Osteocyte (in vitro differentiated cells): ENCODE measurements around the gene SYCP2L. TPM values are rescaled to one million over a fixed set of nuclear protein-coding genes. Genes with fewer than 3 reads are reported as not detected.
A peak's percentile ranks its signal among the peaks of the same experiment; 100 is the strongest.
"Not testable (repeated sequence)": the region's sequence is repeated elsewhere in the genome, so short reads cannot be mapped to it uniquely, and the experiment has no call there.

Experiments used
- DNase-seq: peaks from one replicate; pipeline ENCODE4 v3.0.0; 2021; ENCODE audit warnings: mixed read lengths; ENCODE audit not compliant: unreplicated experiment; ENCODE audit errors: extremely low spot score
- H3K27ac Mint-ChIP-seq: one replicate; pipeline ENCODE4 v1.8.0; 2021; ENCODE audit warnings: mild to moderate bottlenecking, mixed read lengths; ENCODE audit not compliant: unreplicated experiment
- H3K27me3 Mint-ChIP-seq: one replicate; pipeline ENCODE4 v1.8.0; 2021; ENCODE audit warnings: mixed read lengths; ENCODE audit not compliant: unreplicated experiment
- H3K36me3 Mint-ChIP-seq: one replicate; pipeline ENCODE4 v1.8.0; 2021; ENCODE audit warnings: mixed read lengths; ENCODE audit not compliant: unreplicated experiment
- H3K4me1 Mint-ChIP-seq: one replicate; pipeline ENCODE4 v1.8.0; 2021; ENCODE audit warnings: mixed read lengths; ENCODE audit not compliant: unreplicated experiment
- H3K4me3 Mint-ChIP-seq: one replicate; pipeline ENCODE4 v1.8.0; 2021; ENCODE audit warnings: mild to moderate bottlenecking, moderate library complexity, mixed read lengths; ENCODE audit not compliant: unreplicated experiment
- H3K9me3 Mint-ChIP-seq: one replicate; pipeline ENCODE4 v1.8.0; 2021; ENCODE audit warnings: mixed read lengths; ENCODE audit not compliant: unreplicated experiment
- CTCF ChIP-seq: fragments of 200-600 bp; sonication (generic); IDR thresholded peaks from 2 replicates; pipeline ENCODE4 v1.5.0; 2021; ENCODE audit warnings: antibody characterized with exemption, mild to moderate bottlenecking, moderate library complexity
- total RNA-seq: library from RNA; stranded (reverse); gene quantifications from 2 replicates; pipeline ENCODE4 v1.2.1, GENCODE V29; 2021

SYCP2L gene
- total RNA-seq, 1 donor from 2014 or later, result 4.3 TPM

GRCh38 chr6:11002176-11002575 lies 115.3 kb downstream of the SYCP2L start:
- H3K9me3 Mint-ChIP-seq, result no peaks in the 10 kb centered on the region
- no peak for TF ChIP-seq CTCF
- no peak overlapping the region for H3K4me3 Mint-ChIP-seq
- H3K4me1 Mint-ChIP-seq, result peaks cover 64% of the 10 kb centered on the region
- H3K27me3 Mint-ChIP-seq, result no peaks in the 10 kb centered on the region
- no peak for DNase-seq
- peaks cover 34% of the 10 kb centered on the region for H3K36me3 Mint-ChIP-seq
- no peak overlapping the region for H3K27ac Mint-ChIP-seq

DNA sequence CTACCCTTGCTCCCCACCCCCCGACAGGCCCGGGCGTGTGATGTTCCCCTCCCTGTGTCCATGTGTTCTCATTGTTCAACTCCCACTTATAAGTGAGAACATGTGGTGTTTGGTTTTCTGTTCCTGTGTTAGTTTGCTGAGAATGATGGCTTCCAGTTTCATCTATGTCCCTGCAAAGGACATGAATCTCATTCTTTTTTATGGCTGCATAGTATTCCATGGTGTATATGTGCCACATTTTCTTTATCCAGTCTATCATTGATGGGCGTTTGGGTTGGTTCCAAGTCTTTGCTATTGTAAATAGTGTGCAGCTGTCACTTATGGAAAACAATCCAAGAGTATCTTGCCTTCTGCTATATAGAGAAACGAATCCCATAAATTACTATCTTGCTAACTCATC lies 116.4 kb downstream of the SYCP2L start:
- not testable (repeated sequence) for H3K27me3 Mint-ChIP-seq, H3K4me3 Mint-ChIP-seq, DNase-seq, H3K9me3 Mint-ChIP-seq
- H3K4me1 Mint-ChIP-seq, result peaks cover 73% of the 10 kb centered on the region
- peaks cover 22% of the 10 kb centered on the region for H3K36me3 Mint-ChIP-seq
- peak overlapping the region; percentile 91 for H3K27ac Mint-ChIP-seq

- Mint-ChIP-seq H3K27ac (peak overlapping the region; percentile 91), H3K36me3 (peaks cover 15% of the 10 kb centered on the region), H3K9me3 (no peaks in the 10 kb centered on the region), H3K27me3 (no peaks in the 10 kb centered on the region), H3K4me3 (no peak overlapping the region), H3K4me1 (peaks cover 83% of the 10 kb centered on the region)
- DNase-seq, result no peak
- TF ChIP-seq CTCF, result no peak
Observed at GRCh38 chr6:11006061-11006460, 119.2 kb downstream of the SYCP2L start.

DNA sequence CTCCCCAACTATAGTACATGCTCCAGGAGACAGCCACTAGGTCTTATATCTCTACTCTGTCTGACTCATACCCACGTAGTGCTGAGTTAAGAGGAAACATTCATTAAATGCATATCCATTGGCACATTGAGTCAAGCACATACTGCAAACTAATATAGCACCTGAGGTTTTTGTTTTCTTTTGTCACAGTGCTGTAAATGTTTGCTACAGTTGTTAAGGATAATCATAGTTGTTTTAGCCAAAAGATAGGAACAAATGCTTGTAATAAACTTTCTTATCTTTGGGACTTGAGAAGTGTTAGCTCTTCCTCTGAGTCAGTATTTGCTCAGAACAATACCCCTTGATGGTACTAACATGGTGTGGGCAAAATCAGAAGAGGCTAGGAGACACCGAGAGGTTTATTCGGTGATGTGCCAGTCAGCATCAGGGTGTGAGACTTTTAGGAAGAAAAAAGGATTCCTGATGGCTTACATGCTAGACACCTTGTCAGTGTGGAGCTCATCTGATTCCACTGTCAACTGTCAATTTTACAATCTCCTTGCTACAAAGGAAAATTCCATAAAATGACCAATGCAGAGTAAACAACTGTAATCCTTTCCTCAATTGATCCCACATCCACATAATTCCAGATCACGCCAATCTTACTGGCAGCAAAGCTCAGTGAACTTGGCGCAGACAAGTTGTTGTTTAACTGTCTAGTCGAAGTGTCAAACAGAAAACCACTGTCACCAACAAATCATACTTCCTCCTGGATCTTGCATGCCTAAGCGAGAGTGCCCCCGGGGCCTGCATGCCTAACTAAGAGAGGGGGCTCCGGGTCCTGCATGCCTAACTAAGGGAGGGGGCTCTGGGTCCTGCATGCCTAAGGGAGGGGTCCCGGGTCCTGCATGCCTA lies 121.1 kb downstream of the SYCP2L start:
- DNase-seq, result no peak
- H3K27ac Mint-ChIP-seq, result peak overlapping the region; percentile 91
- H3K9me3 Mint-ChIP-seq, result no peaks in the 10 kb centered on the region
- H3K36me3 Mint-ChIP-seq, result peaks cover 5% of the 10 kb centered on the region
- H3K27me3 Mint-ChIP-seq, result no peaks in the 10 kb centered on the region
- TF ChIP-seq CTCF, result no peak
- no peak overlapping the region for H3K4me3 Mint-ChIP-seq
- H3K4me1 Mint-ChIP-seq, result peaks cover 94% of the 10 kb centered on the region

- Mint-ChIP-seq H3K9me3 (no peaks in the 10 kb centered on the region), H3K4me1 (peaks cover 97% of the 10 kb centered on the region), H3K27ac (peak overlapping the region; percentile 91), H3K27me3 (no peaks in the 10 kb centered on the region), H3K4me3 (peak overlapping the region; percentile 31), H3K36me3 (no peaks in the 10 kb centered on the region)
- DNase-seq, result no peak
- TF ChIP-seq CTCF, result no peak
Observed at GRCh38 chr6:11008821-11009220, 122.0 kb downstream of the SYCP2L start.
